Skeletal muscle satellite cell (primary cell): Measurements from ENCODE around the gene NOTCH2.

ENCODE experiments used
- H3K27me3 ChIP-seq: 2 replicates; pipeline ENCODE4 v1.7.0; 2013; ENCODE audit warnings: low read length; ENCODE audit not compliant: control insufficient read depth, insufficient read depth
- H3K36me3 ChIP-seq: 2 replicates; pipeline ENCODE4 v1.7.0; 2013; ENCODE audit warnings: mild to moderate bottlenecking, control low read depth, low read length; ENCODE audit not compliant: insufficient read depth
- H3K4me1 ChIP-seq: 2 replicates; pipeline ENCODE4 v1.7.0; 2013; ENCODE audit warnings: low read length; ENCODE audit not compliant: control insufficient read depth, insufficient read depth
- H3K4me2 ChIP-seq: 2 replicates; pipeline ENCODE4 v1.7.0; 2013; ENCODE audit warnings: mild to moderate bottlenecking, low read length
- H3K4me3 ChIP-seq: 2 replicates; pipeline ENCODE4 v1.7.0; 2013; ENCODE audit warnings: low read length
- H3K9ac ChIP-seq: 2 replicates; pipeline ENCODE4 v1.7.0; 2013; ENCODE audit warnings: mild to moderate bottlenecking, low read depth, low read length, moderate library complexity
- H3K9me3 ChIP-seq: replicated peaks from 2 replicates; pipeline ENCODE4 v1.7.0; 2013; ENCODE audit warnings: mild to moderate bottlenecking, control low read depth, low read length

Gene NOTCH2

GRCh38 chr1:119878171-119878570, 191.3 kb downstream of the NOTCH2 start:
- Histone ChIP-seq H3K4me2 (no peak overlapping the region), H3K4me3 (no peak overlapping the region), H3K9me3 (no peaks in the 10 kb centered on the region), H3K4me1 (peaks cover 12% of the 10 kb centered on the region), H3K9ac (no peak overlapping the region), H3K36me3 (no peaks in the 10 kb centered on the region), H3K27me3 (no peaks in the 10 kb centered on the region)

DNA sequence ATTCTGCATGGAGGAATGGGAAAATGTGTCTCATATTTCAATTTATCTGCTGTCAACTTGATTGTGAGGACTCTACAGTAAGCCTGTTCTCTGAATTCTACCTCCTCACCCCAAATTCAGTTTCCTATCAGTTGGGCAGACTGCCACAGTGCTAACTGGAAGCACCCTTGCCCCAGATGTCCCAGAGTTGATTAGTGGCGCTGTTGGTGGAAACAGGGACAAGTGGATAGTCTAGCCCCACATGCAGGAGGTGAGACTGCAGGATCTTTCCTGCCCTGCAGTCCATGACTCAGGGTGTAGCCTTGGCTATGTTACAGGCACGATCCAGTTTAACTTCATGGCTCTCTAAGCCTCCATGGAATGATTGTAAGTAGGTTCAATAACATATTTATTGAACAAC, 195.3 kb downstream of the NOTCH2 start:
- Histone ChIP-seq H3K4me3 (no peak overlapping the region), H3K9ac (no peak overlapping the region), H3K4me1 (peaks cover 35% of the 10 kb centered on the region), H3K9me3 (no peaks in the 10 kb centered on the region), H3K36me3 (no peaks in the 10 kb centered on the region), H3K27me3 (no peaks in the 10 kb centered on the region), H3K4me2 (peak overlapping the region; percentile 33)

- Histone ChIP-seq H3K27me3 (no peaks in the 10 kb centered on the region), H3K4me3 (no peak overlapping the region), H3K9ac (no peak overlapping the region), H3K4me1 (peaks cover 35% of the 10 kb centered on the region), H3K9me3 (no peaks in the 10 kb centered on the region), H3K4me2 (peak overlapping the region; percentile 33), H3K36me3 (no peaks in the 10 kb centered on the region)
Measured at GRCh38 chr1:119873135-119874015, 196.1 kb downstream of the NOTCH2 start.

- Histone ChIP-seq H3K4me1 (peaks cover 35% of the 10 kb centered on the region), H3K4me3 (no peak overlapping the region), H3K9ac (no peak overlapping the region), H3K9me3 (no peaks in the 10 kb centered on the region), H3K4me2 (no peak overlapping the region), H3K27me3 (no peaks in the 10 kb centered on the region), H3K36me3 (no peaks in the 10 kb centered on the region)
Measured at GRCh38 chr1:119871881-119872280, 197.6 kb downstream of the NOTCH2 start.

DNA sequence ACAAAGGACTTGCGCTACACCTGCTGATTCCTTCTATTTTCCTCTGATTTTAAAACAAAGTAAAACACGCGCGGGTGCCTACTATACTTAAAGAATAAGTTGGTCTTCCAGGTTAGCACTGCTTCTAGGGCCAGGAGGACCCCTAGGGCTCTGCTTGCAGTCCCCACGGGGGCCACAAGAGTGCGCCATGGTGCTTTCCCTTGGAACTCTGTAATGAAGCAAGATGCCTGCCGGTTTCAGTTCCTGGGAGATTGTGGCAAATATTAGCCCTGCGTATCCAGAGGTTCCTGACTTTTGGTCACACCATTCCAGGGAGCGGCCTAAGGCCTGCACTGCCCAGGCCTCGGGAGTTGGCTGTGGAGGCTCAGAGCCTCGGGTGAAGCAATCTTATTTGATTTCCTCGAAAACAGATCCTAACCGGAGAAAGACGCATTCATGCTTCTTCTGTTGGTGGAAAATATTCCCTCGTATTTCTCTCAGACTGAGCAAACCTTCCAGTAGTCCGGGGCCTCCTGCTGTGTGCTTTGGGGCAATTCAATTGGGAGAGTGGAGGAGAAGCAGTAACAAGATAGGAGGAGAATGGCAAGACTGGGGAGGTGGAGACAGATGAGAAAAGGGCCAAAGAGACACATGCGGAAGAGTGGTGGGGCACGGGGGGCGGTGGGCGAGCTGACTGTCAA, 198.4 kb downstream of the NOTCH2 start:
- Histone ChIP-seq H3K9me3 (no peaks in the 10 kb centered on the region), H3K4me3 (peak overlapping the region; percentile 53), H3K4me2 (peak overlapping the region; percentile 86), H3K9ac (peak overlapping the region; percentile 70), H3K27me3 (no peaks in the 10 kb centered on the region), H3K4me1 (peaks cover 35% of the 10 kb centered on the region), H3K36me3 (no peaks in the 10 kb centered on the region)

DNA sequence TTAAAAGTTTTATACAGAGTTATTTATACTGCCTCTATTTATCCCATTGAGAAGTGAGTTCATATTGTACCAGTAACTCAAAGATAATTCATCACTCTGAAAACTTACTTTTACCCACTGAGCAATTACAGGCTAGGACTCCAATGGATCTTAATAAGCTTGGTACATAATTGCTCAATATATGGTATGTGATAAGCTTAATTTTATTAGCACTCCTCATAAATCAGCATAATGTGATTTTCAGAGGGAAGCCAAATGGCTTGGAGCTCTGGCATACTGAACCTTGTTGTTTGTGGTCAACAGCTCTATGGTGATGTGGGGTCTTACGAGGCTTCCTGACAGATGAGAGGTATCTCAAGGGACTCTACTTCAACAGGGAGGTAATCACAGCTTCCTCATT, 199.5 kb downstream of the NOTCH2 start:
- Histone ChIP-seq H3K9ac (no peak overlapping the region), H3K4me1 (peaks cover 35% of the 10 kb centered on the region), H3K4me3 (no peak overlapping the region), H3K9me3 (no peaks in the 10 kb centered on the region), H3K27me3 (no peaks in the 10 kb centered on the region), H3K4me2 (no peak overlapping the region), H3K36me3 (no peaks in the 10 kb centered on the region)

- Histone ChIP-seq H3K36me3 (no peaks in the 10 kb centered on the region), H3K4me2 (no peak overlapping the region), H3K9me3 (no peaks in the 10 kb centered on the region), H3K9ac (no peak overlapping the region), H3K4me1 (peaks cover 23% of the 10 kb centered on the region), H3K4me3 (no peak overlapping the region), H3K27me3 (no peaks in the 10 kb centered on the region)
Measured at GRCh38 chr1:119868176-119868575, 201.3 kb downstream of the NOTCH2 start.

GRCh38 chr1:119866451-119866850, 203.0 kb downstream of the NOTCH2 start:
- H3K4me3 ChIP-seq, result no peak overlapping the region
- H3K27me3 ChIP-seq, result no peaks in the 10 kb centered on the region
- peaks cover 5% of the 10 kb centered on the region for H3K4me1 ChIP-seq
- H3K36me3 ChIP-seq, result no peaks in the 10 kb centered on the region
- no peak overlapping the region for H3K4me2 ChIP-seq
- H3K9ac ChIP-seq, result no peak overlapping the region
- H3K9me3 ChIP-seq, result no peaks in the 10 kb centered on the region

DNA sequence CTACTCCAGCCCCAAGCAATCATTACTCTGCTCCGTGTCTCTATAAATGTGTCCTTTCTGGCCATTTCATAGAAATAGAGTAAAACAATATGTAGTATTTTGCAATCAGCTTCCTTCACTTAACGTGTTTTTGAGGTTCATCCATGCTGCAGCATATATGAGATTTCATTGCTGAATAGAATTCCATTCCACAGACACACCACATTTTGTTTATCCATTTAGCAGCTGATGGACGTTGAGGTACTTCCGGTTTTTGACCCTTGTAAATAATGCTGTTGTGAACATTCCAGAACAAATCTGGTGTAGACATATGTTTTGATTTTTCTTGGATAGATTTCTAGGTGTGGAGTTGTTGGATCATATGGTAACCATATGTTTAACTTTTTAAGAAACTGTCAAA, 203.8 kb downstream of the NOTCH2 start:
- H3K27me3 ChIP-seq, result no peaks in the 10 kb centered on the region

GRCh38 chr1:119862276-119862675, 207.2 kb downstream of the NOTCH2 start:
- Histone ChIP-seq H3K4me1 (peaks cover 14% of the 10 kb centered on the region), H3K9ac (no peak overlapping the region), H3K36me3 (no peaks in the 10 kb centered on the region), H3K4me3 (no peak overlapping the region), H3K9me3 (no peaks in the 10 kb centered on the region), H3K27me3 (no peaks in the 10 kb centered on the region), H3K4me2 (no peak overlapping the region)

More for the DNA sequence above, 203.8 kb downstream of the NOTCH2 start:
- Histone ChIP-seq H3K4me3 (no peak overlapping the region), H3K36me3 (no peaks in the 10 kb centered on the region), H3K9ac (no peak overlapping the region), H3K9me3 (no peaks in the 10 kb centered on the region), H3K4me2 (no peak overlapping the region), H3K4me1 (no peaks in the 10 kb centered on the region)
